Activated effector memory CD4-positive, alpha-beta T cell treated with Interleukin-2 at 50 U/mL for 16 hours (primary cell): ENCODE results near the gene ADGRF1.
"Not testable (repeated sequence)": the region's sequence is repeated elsewhere in the genome, so short reads cannot be mapped to it uniquely, and the experiment has no call there.

Experiments
- DNase-seq: peaks from one replicate; pipeline ENCODE4 v3.0.0-alpha.2; 2020

Gene ADGRF1

GRCh38 chr6:47061309-47062300 lies 19.5 kb upstream of the ADGRF1 start:
- DNase-seq = no peak

GRCh38 chr6:47059216-47059885 lies 17.2 kb upstream of the ADGRF1 start:
- DNase-seq = no peak

- no peak for DNase-seq
Measured at GRCh38 chr6:47057830-47058540, 15.9 kb upstream of the ADGRF1 start.

DNA sequence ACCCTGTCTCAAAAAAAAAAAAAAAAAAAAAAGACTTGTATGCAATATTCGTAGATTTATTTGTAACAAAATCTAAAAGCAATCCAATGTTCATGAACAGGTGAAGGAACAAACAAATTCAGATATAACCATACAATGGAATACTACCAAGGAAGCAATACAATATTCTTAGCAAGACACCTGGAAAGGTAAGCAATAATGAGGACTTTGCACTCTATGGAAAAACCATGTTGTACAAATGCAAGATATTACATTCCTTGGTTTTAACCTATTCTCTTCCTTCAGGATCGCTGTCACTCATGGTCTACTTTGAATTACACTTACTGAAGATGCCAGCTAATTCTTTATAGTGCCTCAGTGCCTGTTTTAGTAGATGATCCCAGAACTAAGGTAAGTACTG lies 14.7 kb upstream of the ADGRF1 start:
- no peak for DNase-seq

DNA sequence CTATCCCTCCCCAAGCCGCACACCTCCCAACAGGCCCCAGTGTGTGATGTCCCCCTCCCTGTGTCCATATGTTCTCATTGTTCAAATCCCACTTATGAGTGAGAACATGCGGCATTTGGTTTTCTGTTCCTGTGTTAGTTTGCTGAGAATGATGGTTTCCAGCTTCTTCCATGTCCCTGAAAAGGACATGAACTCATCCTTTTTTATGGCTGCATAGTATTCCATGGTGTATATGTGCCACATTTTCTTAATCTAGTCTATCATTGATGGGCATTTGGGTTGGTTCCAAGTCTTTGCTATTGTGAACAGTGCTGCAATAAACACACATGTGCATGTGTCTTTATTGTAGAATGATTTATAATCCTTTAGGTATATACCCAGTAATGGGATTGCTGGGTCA lies 12.2 kb upstream of the ADGRF1 start:
- DNase-seq = not testable (repeated sequence)

DNA sequence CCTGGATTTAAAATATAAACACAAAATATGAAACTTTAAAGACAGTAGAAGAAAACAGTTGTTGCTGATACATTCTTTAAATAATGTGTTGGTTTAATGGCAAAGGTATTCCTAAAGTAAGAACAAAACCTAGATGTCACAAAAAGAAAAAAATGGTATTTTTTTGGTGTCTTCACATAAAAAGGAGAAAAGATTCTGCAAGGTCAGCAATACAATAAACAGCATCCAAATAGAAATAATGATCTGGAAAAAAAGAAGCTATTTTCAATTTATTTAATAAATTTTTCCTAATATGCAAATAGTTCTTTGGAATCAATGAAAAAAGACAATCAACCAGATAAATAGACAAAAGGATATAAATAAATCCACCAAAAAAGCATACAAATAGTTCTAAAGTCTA lies 6.5 kb upstream of the ADGRF1 start:
- DNase-seq = no peak

DNA sequence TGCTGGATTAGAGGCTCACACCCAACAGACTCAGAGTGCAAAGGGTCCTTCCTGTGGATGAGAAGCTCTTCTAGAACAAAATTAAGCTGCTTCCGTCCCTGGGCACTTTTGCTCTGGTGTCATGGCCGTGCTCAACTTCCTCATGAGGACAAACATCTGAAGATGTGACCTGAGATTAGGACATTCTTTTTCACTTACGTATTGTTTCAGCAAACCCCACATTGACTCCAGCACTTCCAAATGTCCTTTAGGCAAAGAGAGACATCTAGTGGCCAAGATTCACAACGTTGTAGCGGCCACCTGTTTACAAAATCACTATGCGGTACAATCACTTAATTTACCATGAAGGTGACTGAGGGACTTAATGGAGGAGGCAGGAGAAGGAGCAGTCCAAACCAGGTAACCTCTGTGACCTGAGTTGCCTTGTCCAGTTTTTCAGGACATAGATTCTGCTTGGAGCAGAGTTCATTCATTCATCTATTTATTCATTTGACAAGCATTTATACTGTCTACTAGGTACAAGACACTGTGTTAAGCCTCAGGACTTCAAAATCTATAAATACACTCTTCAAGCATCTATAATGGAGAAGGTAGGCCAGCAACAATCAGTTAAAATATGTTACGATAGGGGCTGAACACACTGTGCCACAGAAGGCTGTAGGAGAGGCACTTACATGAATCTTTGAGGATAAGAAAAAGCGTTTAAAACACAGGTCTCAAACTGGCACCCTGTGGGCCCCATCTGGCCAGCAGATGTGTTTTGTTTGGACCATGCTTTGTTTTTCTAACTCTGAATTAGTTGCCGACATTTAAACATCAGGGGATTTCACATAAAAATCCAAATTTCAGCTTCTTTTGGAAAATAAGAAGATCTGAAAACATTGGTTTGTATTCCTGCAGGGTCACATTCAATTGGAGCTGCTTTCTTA lies 5.6 kb upstream of the ADGRF1 start:
- no peak for DNase-seq

- no peak for DNase-seq
Measured at GRCh38 chr6:47047097-47047478, 5.0 kb upstream of the ADGRF1 start.

- no peak for DNase-seq
Measured at GRCh38 chr6:47044397-47044796, 2.3 kb upstream of the ADGRF1 start.

DNA sequence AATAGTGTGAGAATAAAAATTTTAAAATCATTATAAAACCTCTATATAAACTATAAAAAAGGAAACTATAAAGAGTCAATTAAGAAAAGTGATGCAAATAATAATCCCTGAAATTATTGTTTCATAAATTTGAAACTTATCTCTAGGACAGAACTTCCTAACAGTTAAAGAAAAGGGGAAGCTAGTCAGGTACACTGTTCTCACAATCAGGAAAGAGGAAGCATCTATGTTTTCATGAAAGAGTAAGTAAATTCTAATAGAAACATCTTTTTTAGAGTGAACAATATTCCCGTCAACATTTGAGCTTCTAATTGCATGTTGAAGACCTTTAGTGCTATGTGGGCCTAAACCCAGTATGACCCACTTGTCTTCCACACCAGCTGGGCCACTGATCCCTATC lies 1.2 kb upstream of the ADGRF1 start:
- no peak for DNase-seq

- DNase-seq = no peak
Measured at GRCh38 chr6:47041741-47042140, 391 bp downstream of the ADGRF1 start.

- DNase-seq = no peak
Measured at GRCh38 chr6:47034926-47035325, 7.2 kb downstream of the ADGRF1 start.

GRCh38 chr6:47034421-47034820 lies 7.7 kb downstream of the ADGRF1 start:
- DNase-seq = no peak

- no peak for DNase-seq
Measured at GRCh38 chr6:47032974-47033765, 9.0 kb downstream of the ADGRF1 start.

- DNase-seq = no peak
Measured at GRCh38 chr6:47031656-47032055, 10.5 kb downstream of the ADGRF1 start.

DNA sequence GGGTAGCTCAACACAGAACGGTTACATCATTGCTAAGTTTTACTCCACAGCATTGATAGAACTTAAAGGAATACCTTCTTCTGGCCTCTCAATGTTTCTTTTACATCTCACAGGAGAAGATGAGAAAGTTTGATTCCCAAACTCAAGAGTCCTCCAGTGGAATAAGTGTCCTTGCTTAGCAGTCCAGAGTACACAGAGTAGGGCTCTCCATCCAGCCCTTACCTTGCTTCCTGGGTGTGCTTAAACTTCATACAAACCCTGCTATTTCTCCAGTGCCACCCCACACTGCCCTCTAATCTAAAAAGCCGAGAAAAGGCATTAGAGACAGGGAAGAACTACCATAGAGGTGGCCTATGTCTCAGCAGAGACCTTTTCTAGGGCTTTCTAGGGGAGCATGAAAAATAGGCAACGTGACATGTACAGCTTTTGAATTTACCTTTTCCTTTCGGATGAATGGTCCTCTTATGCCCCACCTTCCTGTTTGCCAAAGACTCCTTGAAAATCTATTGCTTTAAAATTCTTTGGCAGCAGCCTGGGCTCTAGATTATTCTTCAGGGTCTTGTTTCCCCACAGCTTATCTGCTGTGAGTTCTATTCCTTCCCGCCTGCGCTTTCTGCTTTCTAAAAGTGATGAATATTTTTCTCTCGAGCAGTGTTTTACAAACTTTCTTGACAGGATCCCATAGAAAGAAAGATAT lies 12.1 kb downstream of the ADGRF1 start:
- DNase-seq = no peak

GRCh38 chr6:47028835-47029360 lies 13.2 kb downstream of the ADGRF1 start:
- DNase-seq = no peak

- DNase-seq = no peak
Measured at GRCh38 chr6:47027315-47027714, 14.8 kb downstream of the ADGRF1 start.

DNA sequence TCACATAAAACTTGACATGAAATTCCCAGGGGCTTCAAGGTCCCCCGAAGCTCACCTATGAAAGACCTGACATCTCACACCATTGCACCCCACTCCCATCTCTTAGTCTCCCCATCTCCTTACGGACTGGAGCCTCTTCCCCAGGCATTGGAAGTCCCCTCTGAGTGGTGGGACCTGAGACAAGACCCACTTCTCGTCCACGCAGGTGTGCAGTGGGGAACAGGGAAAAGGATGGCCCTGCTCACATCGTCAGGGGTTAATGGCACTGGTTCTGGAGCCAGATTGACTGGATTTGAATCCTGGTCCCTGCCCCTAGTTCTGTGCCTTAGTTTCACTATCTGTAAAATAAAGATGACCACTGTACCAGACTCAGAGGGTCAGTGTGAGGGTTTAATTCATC lies 15.5 kb downstream of the ADGRF1 start:
- DNase-seq = no peak

- no peak for DNase-seq
Measured at GRCh38 chr6:47023573-47023972, 18.6 kb downstream of the ADGRF1 start.

GRCh38 chr6:47022191-47022590 lies 19.9 kb downstream of the ADGRF1 start:
- no peak for DNase-seq
